ENCODE measurements around the gene ERICH6B.

GRCh38 chr13:45542391-45542790, 73.1 kb downstream of the ERICH6B start:
- TF ChIP-seq CTCF (IDR thresholded peaks at IDR 0.05) = no peak
- no peak for TF ChIP-seq POLR2A (IDR thresholded peaks at IDR 0.05)

All from uterus (tissue), 2 donors.